Gastrocnemius medialis (tissue), 4 donors: ENCODE measurements around the gene DEGS1.

Experiments
- POLR2A ChIP-seq, 2 donors: fragments of 450-650 bp; IDR thresholded peaks; one replicate each; pipeline ENCODE4 v1.6.1; 2017; ENCODE audit warnings: antibody characterized with exemption in 2 of 2, mild to moderate bottlenecking in 2 of 2, moderate library complexity in 2 of 2
- TF ChIP-seq, protein P1 (sequence below), 5 experiments: fragments of 450-650 bp in 3 of 5; fragments of 200-600 bp in 2 of 5; sonication (generic) in 2 of 5; IDR thresholded peaks in 4 of 5; conservative IDR thresholded peaks in 1 of 5; 1 replicate in 4 of 5; 2 replicates in 1 of 5; pipeline ENCODE4 v1.5.1; 2016 to 2019; ENCODE audit warnings: antibody characterized with exemption in 5 of 5, mild to moderate bottlenecking in 3 of 5, moderate library complexity in 3 of 5

- TF ChIP-seq POLR2A (IDR thresholded peaks at IDR 0.05), result no peak
- TF ChIP-seq, protein P1, sequence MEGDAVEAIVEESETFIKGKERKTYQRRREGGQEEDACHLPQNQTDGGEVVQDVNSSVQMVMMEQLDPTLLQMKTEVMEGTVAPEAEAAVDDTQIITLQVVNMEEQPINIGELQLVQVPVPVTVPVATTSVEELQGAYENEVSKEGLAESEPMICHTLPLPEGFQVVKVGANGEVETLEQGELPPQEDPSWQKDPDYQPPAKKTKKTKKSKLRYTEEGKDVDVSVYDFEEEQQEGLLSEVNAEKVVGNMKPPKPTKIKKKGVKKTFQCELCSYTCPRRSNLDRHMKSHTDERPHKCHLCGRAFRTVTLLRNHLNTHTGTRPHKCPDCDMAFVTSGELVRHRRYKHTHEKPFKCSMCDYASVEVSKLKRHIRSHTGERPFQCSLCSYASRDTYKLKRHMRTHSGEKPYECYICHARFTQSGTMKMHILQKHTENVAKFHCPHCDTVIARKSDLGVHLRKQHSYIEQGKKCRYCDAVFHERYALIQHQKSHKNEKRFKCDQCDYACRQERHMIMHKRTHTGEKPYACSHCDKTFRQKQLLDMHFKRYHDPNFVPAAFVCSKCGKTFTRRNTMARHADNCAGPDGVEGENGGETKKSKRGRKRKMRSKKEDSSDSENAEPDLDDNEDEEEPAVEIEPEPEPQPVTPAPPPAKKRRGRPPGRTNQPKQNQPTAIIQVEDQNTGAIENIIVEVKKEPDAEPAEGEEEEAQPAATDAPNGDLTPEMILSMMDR (IDR thresholded peaks at IDR 0.05 in 4 of 5, conservative IDR thresholded peaks at IDR 0.05 in 1 of 5), result no peak
These were observed 55.2 kb downstream of the DEGS1 start for GRCh38 chr1:224238212-224238611.
